Immature natural killer cell (primary cell): ENCODE measurements around the gene CDH23. TPM values are rescaled to one million over a fixed set of nuclear protein-coding genes. Genes with fewer than 3 reads are reported as not detected.

Experiments
- DNase-seq, 3 donors: peaks; one replicate each; pipeline ENCODE4 v3.0.0; 2022; ENCODE audit warnings: mixed read lengths in 1 of 3
- H3K27ac Mint-ChIP-seq, 6 donors: one replicate each; pipeline ENCODE4 v1.8.0; 2020; ENCODE audit warnings: mixed read lengths in 6 of 6, mild to moderate bottlenecking in 5 of 6, inconsistent platforms in 4 of 6, moderate library complexity in 3 of 6
- H3K27me3 Mint-ChIP-seq, 3 donors: one replicate each; pipeline ENCODE4 v1.8.0; 2020 to 2021; ENCODE audit warnings: low read depth in 3 of 3, mild to moderate bottlenecking in 3 of 3, mixed read lengths in 3 of 3, moderate library complexity in 3 of 3, inconsistent platforms in 1 of 3
- H3K36me3 Mint-ChIP-seq, 3 donors: one replicate each; pipeline ENCODE4 v1.8.0; 2020; ENCODE audit warnings: mixed read lengths in 3 of 3, inconsistent platforms in 2 of 3, mild to moderate bottlenecking in 2 of 3
- H3K4me1 Mint-ChIP-seq, 2 donors: one replicate each; pipeline ENCODE4 v1.8.0; 2020; ENCODE audit warnings: inconsistent platforms in 2 of 2, mild to moderate bottlenecking in 2 of 2, mixed read lengths in 2 of 2, moderate library complexity in 1 of 2
- H3K4me3 Mint-ChIP-seq, 5 donors: one replicate each; pipeline ENCODE4 v1.8.0; 2020; ENCODE audit warnings: mild to moderate bottlenecking in 5 of 5, mixed read lengths in 5 of 5, inconsistent platforms in 3 of 5, moderate library complexity in 3 of 5
- H3K9me3 Mint-ChIP-seq, 6 donors: one replicate each; pipeline ENCODE4 v1.8.0; 2020; ENCODE audit warnings: mild to moderate bottlenecking in 6 of 6, mixed read lengths in 6 of 6, inconsistent platforms in 4 of 6, moderate library complexity in 3 of 6
- polyA plus RNA-seq, 3 donors: library from polyadenylated mRNA; unstranded; fragments of 300-500 nt; fragmentation: Illumina TruSeq; gene quantifications; one replicate each; pipeline ENCODE4 v1.2.3, GENCODE V29; 2021

The CDH23 gene
- polyA plus RNA-seq, 3 donors from 2014 or later = 0.47 to 0.59 TPM; not detected in 1

GRCh38 chr10:71750124-71750841 lies 353.6 kb downstream of the CDH23 start:
- peaks cover 6 to 10% (median 9%) of the 10 kb centered on the region in 3 donors for H3K27me3 Mint-ChIP-seq
- DNase-seq = no peak
- peak overlapping the region; percentile 94 to 99 (median 96) for H3K27ac Mint-ChIP-seq
- H3K9me3 Mint-ChIP-seq = no peaks in the 10 kb centered on the region
- peaks cover 7 to 21% (median 10%) of the 10 kb centered on the region in 3 donors for H3K36me3 Mint-ChIP-seq
- H3K4me1 Mint-ChIP-seq = peaks cover 92 to 94% of the 10 kb centered on the region in 2 donors
- peak overlapping the region; percentile 36 to 85 (median 49) for H3K4me3 Mint-ChIP-seq

- peak overlapping the region; percentile 36 to 59 (median 49) for H3K4me3 Mint-ChIP-seq
- H3K27ac Mint-ChIP-seq = peak overlapping the region; percentile 94 to 99 (median 96)
- peaks cover 7 to 21% (median 11%) of the 10 kb centered on the region in 3 donors for H3K36me3 Mint-ChIP-seq
- H3K9me3 Mint-ChIP-seq = no peaks in the 10 kb centered on the region
- peaks cover 5 to 10% (median 9%) of the 10 kb centered on the region in 3 donors for H3K27me3 Mint-ChIP-seq
- DNase-seq = no peak
- peaks cover 84 to 90% of the 10 kb centered on the region in 2 donors for H3K4me1 Mint-ChIP-seq
Observed at GRCh38 chr10:71750986-71751385, 354.3 kb downstream of the CDH23 start.

GRCh38 chr10:71751515-71752224 lies 354.9 kb downstream of the CDH23 start:
- H3K4me1 Mint-ChIP-seq = peaks cover 84 to 90% of the 10 kb centered on the region in 2 donors
- H3K27me3 Mint-ChIP-seq = peaks cover 3 to 10% (median 9%) of the 10 kb centered on the region in 3 donors
- no peaks in the 10 kb centered on the region for H3K9me3 Mint-ChIP-seq
- peak overlapping the region; percentile 65 to 88 (median 86) for H3K27ac Mint-ChIP-seq
- peak overlapping the region; percentile 10 to 63 (median 25) for H3K4me3 Mint-ChIP-seq
- H3K36me3 Mint-ChIP-seq = peaks cover 7 to 27% (median 15%) of the 10 kb centered on the region in 3 donors
- no peak for DNase-seq

- Mint-ChIP-seq H3K4me1 (peaks cover 84 to 90% of the 10 kb centered on the region in 2 donors), H3K36me3 (peaks cover 7 to 30% (median 15%) of the 10 kb centered on the region in 3 donors), H3K27me3 (peaks cover 3 to 10% (median 5%) of the 10 kb centered on the region in 3 donors), H3K4me3 (peak overlapping the region; percentile 10 to 63 (median 25)), H3K9me3 (no peaks in the 10 kb centered on the region), H3K27ac (peak overlapping the region; percentile 73 to 88 (median 86))
- no peak for DNase-seq
Observed at GRCh38 chr10:71752391-71753090, 355.8 kb downstream of the CDH23 start.

GRCh38 chr10:71753091-71753959 lies 356.6 kb downstream of the CDH23 start:
- Mint-ChIP-seq H3K36me3 (peaks cover 7 to 34% (median 15%) of the 10 kb centered on the region in 3 donors), H3K27me3 (peaks cover 3 to 9% (median 4%) of the 10 kb centered on the region in 3 donors), H3K9me3 (no peaks in the 10 kb centered on the region)

GRCh38 chr10:71753960-71754505 lies 357.3 kb downstream of the CDH23 start:
- H3K27ac Mint-ChIP-seq = peak overlapping the region in 5 of 6 donors; percentile 22 to 87 (median 68)
- peaks cover 0 to 3% (median 2%) of the 10 kb centered on the region in 3 donors for H3K27me3 Mint-ChIP-seq
- no peaks in the 10 kb centered on the region for H3K9me3 Mint-ChIP-seq
- peak overlapping the region in 1 of 5 donors; percentile 38 for H3K4me3 Mint-ChIP-seq
- peaks cover 80 to 86% of the 10 kb centered on the region in 2 donors for H3K4me1 Mint-ChIP-seq
- H3K36me3 Mint-ChIP-seq = peaks cover 7 to 38% (median 18%) of the 10 kb centered on the region in 3 donors
- no peak for DNase-seq

More at GRCh38 chr10:71753091-71753959, 356.6 kb downstream of the CDH23 start:
- Mint-ChIP-seq H3K4me1 (peaks cover 84 to 90% of the 10 kb centered on the region in 2 donors), H3K4me3 (peak overlapping the region in 2 of 5 donors; percentile 38 to 63), H3K27ac (peak overlapping the region; percentile 65 to 88 (median 77))
- no peak for DNase-seq

- peak overlapping the region in 5 of 6 donors; percentile 28 to 87 (median 68) for H3K27ac Mint-ChIP-seq
- peaks cover 75 to 80% of the 10 kb centered on the region in 2 donors for H3K4me1 Mint-ChIP-seq
- no peak for DNase-seq
- H3K4me3 Mint-ChIP-seq = no peak overlapping the region
- peaks cover 7 to 38% (median 18%) of the 10 kb centered on the region in 3 donors for H3K36me3 Mint-ChIP-seq
- H3K9me3 Mint-ChIP-seq = no peaks in the 10 kb centered on the region
- H3K27me3 Mint-ChIP-seq = peaks cover 0 to 3% (median 2%) of the 10 kb centered on the region in 3 donors
Observed at GRCh38 chr10:71754562-71754961, 357.8 kb downstream of the CDH23 start.

- H3K27ac Mint-ChIP-seq = peak overlapping the region in 2 of 6 donors; percentile 28 to 87
- no peak overlapping the region for H3K4me3 Mint-ChIP-seq
Observed at GRCh38 chr10:71755179-71755879, 358.6 kb downstream of the CDH23 start.

GRCh38 chr10:71756311-71757191 lies 359.8 kb downstream of the CDH23 start:
- Mint-ChIP-seq H3K36me3 (peaks cover 0 to 42% (median 22%) of the 10 kb centered on the region in 3 donors), H3K27ac (peak overlapping the region; percentile 38 to 74 (median 66)), H3K27me3 (peaks cover 2 to 8% (median 6%) of the 10 kb centered on the region in 3 donors), H3K9me3 (no peaks in the 10 kb centered on the region), H3K4me3 (peak overlapping the region in 2 of 5 donors; percentile 8 to 50), H3K4me1 (peaks cover 72 to 80% of the 10 kb centered on the region in 2 donors)
- DNase-seq = no peak

More at GRCh38 chr10:71755179-71755879, 358.6 kb downstream of the CDH23 start:
- peaks cover 7 to 38% (median 19%) of the 10 kb centered on the region in 3 donors for H3K36me3 Mint-ChIP-seq
- H3K4me1 Mint-ChIP-seq = peaks cover 69 to 76% of the 10 kb centered on the region in 2 donors
- H3K27me3 Mint-ChIP-seq = peaks cover 0 to 3% (median 2%) of the 10 kb centered on the region in 3 donors
- no peak for DNase-seq
- no peaks in the 10 kb centered on the region for H3K9me3 Mint-ChIP-seq

- peaks cover 72 to 81% of the 10 kb centered on the region in 2 donors for H3K4me1 Mint-ChIP-seq
- H3K4me3 Mint-ChIP-seq = peak overlapping the region in 2 of 5 donors; percentile 21 to 50
- H3K9me3 Mint-ChIP-seq = no peaks in the 10 kb centered on the region
- peaks cover 2 to 6% (median 5%) of the 10 kb centered on the region in 3 donors for H3K27me3 Mint-ChIP-seq
- peak overlapping the region in 5 of 6 donors; percentile 53 to 74 (median 68) for H3K27ac Mint-ChIP-seq
- H3K36me3 Mint-ChIP-seq = peaks cover 0 to 39% (median 22%) of the 10 kb centered on the region in 3 donors
- DNase-seq = no peak
Observed at GRCh38 chr10:71757399-71757922, 360.7 kb downstream of the CDH23 start.

- Mint-ChIP-seq H3K4me1 (peaks cover 83 to 87% of the 10 kb centered on the region in 2 donors), H3K4me3 (peak overlapping the region; percentile 10 to 81 (median 77)), H3K9me3 (no peaks in the 10 kb centered on the region)
Observed at GRCh38 chr10:71761105-71761511, 364.4 kb downstream of the CDH23 start.

More at GRCh38 chr10:71761105-71761511, 364.4 kb downstream of the CDH23 start:
- Mint-ChIP-seq H3K27ac (peak overlapping the region; percentile 76 to 96 (median 90)), H3K27me3 (peaks cover 2 to 5% (median 4%) of the 10 kb centered on the region in 3 donors), H3K36me3 (peaks cover 0 to 38% (median 14%) of the 10 kb centered on the region in 3 donors)
- peak; percentile 55 to 63 (median 60) for DNase-seq
